Right cardiac atrium (tissue), 5 donors: ENCODE measurements around the gene JCAD. TPM values are rescaled to one million over a fixed set of nuclear protein-coding genes. Genes with fewer than 3 reads are reported as not detected.
A peak's percentile ranks its signal among the peaks of the same experiment; 100 is the strongest.

Experiments used
- ATAC-seq, 2 donors: fragments of 200-7000 bp; cut with Tn5 transposase; one replicate each; pipeline versions ENCODE4 v1.8.0 to v1.9.1; 2020; ENCODE audit warnings: moderate library complexity in 2 of 2, mild to moderate bottlenecking in 1 of 2
- DNase-seq, 3 donors: peaks; one replicate each; pipeline ENCODE4 v3.0.0-alpha.2; 2020
- H3K27ac ChIP-seq: one replicate; pipeline ENCODE4 v1.5.1; 2013; ENCODE audit warnings: mild to moderate bottlenecking, low read length, control low read depth, moderate library complexity
- H3K27me3 ChIP-seq: one replicate; pipeline ENCODE4 v1.6.1; 2013; ENCODE audit not compliant: control insufficient read depth, insufficient read depth
- H3K4me1 ChIP-seq: one replicate; pipeline ENCODE4 v1.6.1; 2013; ENCODE audit warnings: low read length; ENCODE audit not compliant: control insufficient read depth, insufficient read depth
- H3K4me3 ChIP-seq: one replicate; pipeline ENCODE4 v1.5.1; 2013; ENCODE audit warnings: low read length, control low read depth
- H3K9me3 ChIP-seq: one replicate; pipeline ENCODE4 v1.6.1; 2013; ENCODE audit warnings: low read length; ENCODE audit not compliant: control insufficient read depth
- WGBS: extraction: QIAGEN DNeasy Blood & Tissue Kit; methylation state at CpG from one replicate; pipeline ENCODE4 v1.1.7; 2013; 5-methylcytosine and 5-hydroxymethylcytosine counted together
- intact Hi-C, 4 donors: fragments of 100-400 bp; cut with DNase I; formaldehyde crosslinking; loops; one replicate each; pipeline versions ENCODE4 v1.11.0 to v1.14.0; 2022 to 2023
- polyA plus RNA-seq: library from polyadenylated mRNA; stranded (reverse); fragments of 200-250 nt; gene quantifications from one replicate; pipeline ENCODE4 v1.2.3, GENCODE V29; 2013
- total RNA-seq, 4 donors: library from RNA; stranded (reverse); fragmentation: NEBNext Ultra II Directional; extraction: Animal tissue kit (Norgen Biotek cat#: 25700); gene quantifications; one replicate each; pipeline ENCODE4 v1.2.1, GENCODE V29; 2021
- donor health status: healthy with polysubstance abuse.
- donor health status: DM: no; HTN: yes; CAD: no.
- donor health status: DM: no; HTN: no; CAD: no.
- donor health status: DM: no; HTN: yes; CAD: no; lungs with severe emphysema.
- donor health status: DM: yes; HTN: yes; CAD: no.

JCAD gene
- total and polyA plus RNA-seq, 5 donors = 17.6 to 76.7 (median 37.7) TPM

GRCh38 chr10:30043476-30044270 is 15.7 kb downstream of the JCAD start:
- Histone ChIP-seq H3K27ac (no peak overlapping the region), H3K4me1 (peaks cover 13% of the 10 kb centered on the region), H3K4me3 (no peak overlapping the region), H3K27me3 (no peaks in the 10 kb centered on the region), H3K9me3 (no peaks in the 10 kb centered on the region)
- 47% methylated on average over 5 of the region's 5 CpGs for WGBS
- intact Hi-C loops = no loop called here
- ATAC-seq (no peak), DNase-seq (no peak)

GRCh38 chr10:30042820-30043219 is 16.6 kb downstream of the JCAD start:
- 81% methylated on average over 3 of the region's 3 CpGs for WGBS
- Histone ChIP-seq H3K27me3 (no peaks in the 10 kb centered on the region), H3K4me3 (no peak overlapping the region), H3K4me1 (peaks cover 11% of the 10 kb centered on the region), H3K27ac (no peak overlapping the region), H3K9me3 (no peaks in the 10 kb centered on the region)
- ATAC-seq = no peak
- intact Hi-C loops = no loop called here
- no peak for DNase-seq

GRCh38 chr10:30041196-30042105 is 17.9 kb downstream of the JCAD start:
- H3K27me3 ChIP-seq = no peaks in the 10 kb centered on the region
- ATAC-seq = peak; percentile 51 to 65

GRCh38 chr10:30040597-30040996 is 18.8 kb downstream of the JCAD start:
- intact Hi-C loops = no loop called here
- no peak for ATAC-seq
- H3K4me1 ChIP-seq = peaks cover 14% of the 10 kb centered on the region
- no peaks in the 10 kb centered on the region for H3K9me3 ChIP-seq
- no peak for DNase-seq
- WGBS = 91% methylated on average over 8 of the region's 8 CpGs
- no peaks in the 10 kb centered on the region for H3K27me3 ChIP-seq
- no peak overlapping the region for H3K4me3 ChIP-seq
- no peak overlapping the region for H3K27ac ChIP-seq

More at GRCh38 chr10:30041196-30042105, 17.9 kb downstream of the JCAD start:
- H3K9me3 ChIP-seq = no peaks in the 10 kb centered on the region
- no peak for DNase-seq
- no peak overlapping the region for H3K4me3 ChIP-seq
- peak overlapping the region; percentile 62 for H3K27ac ChIP-seq
- WGBS = 54% methylated on average over 8 of the region's 8 CpGs
- peaks cover 13% of the 10 kb centered on the region for H3K4me1 ChIP-seq
- intact Hi-C loops = no loop called here

- Histone ChIP-seq H3K9me3 (no peaks in the 10 kb centered on the region), H3K4me3 (no peak overlapping the region), H3K4me1 (peaks cover 14% of the 10 kb centered on the region), H3K27me3 (no peaks in the 10 kb centered on the region), H3K27ac (peak overlapping the region; percentile 37)
- DNase-seq = no peak
- WGBS = 68% methylated on average over 8 of the region's 8 CpGs
- peak in 1 of 2 donors; percentile 55 for ATAC-seq
- intact Hi-C loops = no loop called here
Observed at GRCh38 chr10:30039988-30040387, 19.4 kb downstream of the JCAD start.

- no peaks in the 10 kb centered on the region for H3K27me3 ChIP-seq
- DNase-seq (peak in 2 of 3 donors; percentile 34 to 65), ATAC-seq (peak; percentile 11 to 44)
- 56% methylated on average over 14 of the region's 14 CpGs for WGBS
- H3K4me1 ChIP-seq = peaks cover 14% of the 10 kb centered on the region
- no peak overlapping the region for H3K4me3 ChIP-seq
- peak overlapping the region; percentile 37 for H3K27ac ChIP-seq
- intact Hi-C loops = no loop called here
- no peaks in the 10 kb centered on the region for H3K9me3 ChIP-seq
Observed at GRCh38 chr10:30039567-30039966, 19.8 kb downstream of the JCAD start.

- DNase-seq (no peak), ATAC-seq (peak in 1 of 2 donors; percentile 41)
- Histone ChIP-seq H3K9me3 (no peaks in the 10 kb centered on the region), H3K27ac (no peak overlapping the region), H3K4me3 (no peak overlapping the region), H3K27me3 (no peaks in the 10 kb centered on the region), H3K4me1 (peaks cover 14% of the 10 kb centered on the region)
- intact Hi-C loops = no loop called here
- 74% methylated on average over 12 of the region's 12 CpGs for WGBS
Observed at GRCh38 chr10:30038781-30039536, 20.4 kb downstream of the JCAD start.

- H3K9me3 ChIP-seq = no peaks in the 10 kb centered on the region
Observed at GRCh38 chr10:30037620-30038336, 21.6 kb downstream of the JCAD start.

GRCh38 chr10:30036811-30037210 is 22.6 kb downstream of the JCAD start:
- no peak for DNase-seq
- 82% methylated on average over 8 of the region's 8 CpGs for WGBS
- intact Hi-C loops = no loop called here
- H3K27me3 ChIP-seq = no peaks in the 10 kb centered on the region
- ATAC-seq = no peak
- H3K27ac ChIP-seq = no peak overlapping the region
- no peak overlapping the region for H3K4me3 ChIP-seq
- no peaks in the 10 kb centered on the region for H3K9me3 ChIP-seq
- H3K4me1 ChIP-seq = peaks cover 10% of the 10 kb centered on the region

More at GRCh38 chr10:30037620-30038336, 21.6 kb downstream of the JCAD start:
- ATAC-seq (peak in 1 of 2 donors; percentile 16), DNase-seq (peak in 1 of 3 donors; percentile 55)
- no peak overlapping the region for H3K4me3 ChIP-seq
- peaks cover 14% of the 10 kb centered on the region for H3K4me1 ChIP-seq
- intact Hi-C loops = no loop called here
- WGBS = 59% methylated on average over 10 of the region's 10 CpGs
- no peak overlapping the region for H3K27ac ChIP-seq
- no peaks in the 10 kb centered on the region for H3K27me3 ChIP-seq

GRCh38 chr10:30036341-30036740 is 23.0 kb downstream of the JCAD start:
- intact Hi-C loops = no loop called here
- DNase-seq = peak; percentile 55 to 76 (median 73)
- H3K27me3 ChIP-seq = no peaks in the 10 kb centered on the region
- peaks cover 10% of the 10 kb centered on the region for H3K4me1 ChIP-seq
- WGBS = 56% methylated on average over 3 of the region's 3 CpGs
- H3K9me3 ChIP-seq = no peaks in the 10 kb centered on the region
- peak; percentile 41 to 64 for ATAC-seq
- H3K27ac ChIP-seq = no peak overlapping the region
- no peak overlapping the region for H3K4me3 ChIP-seq
